ENCODE measurements around the gene PRDM2. TPM values are rescaled to one million over a fixed set of nuclear protein-coding genes. Genes with fewer than 3 reads are reported as not detected.

PRDM2 gene
- total and polyA plus RNA-seq, 9 donors = 30.0 to 81.9 (median 61.8) TPM

DNA sequence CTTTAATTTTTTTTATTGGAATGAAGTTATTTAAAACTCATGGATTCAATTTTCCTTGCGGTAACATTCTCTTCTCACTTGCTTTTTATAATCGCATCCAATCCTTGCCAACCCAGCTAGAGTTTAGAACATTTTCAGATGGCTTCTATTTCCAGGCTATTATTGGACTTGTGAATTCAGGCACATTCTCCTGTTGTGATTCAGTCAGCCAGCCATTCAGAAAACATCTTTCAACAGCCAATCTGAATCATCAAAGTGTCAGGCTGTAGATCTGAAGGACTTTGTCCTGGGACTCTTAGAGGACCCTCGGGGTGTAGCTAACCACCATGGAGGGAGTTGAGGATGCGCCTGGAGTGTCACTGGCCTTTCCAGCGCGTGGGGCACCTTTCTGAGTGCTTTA, 92.4 kb downstream of the PRDM2 start:
- Histone ChIP-seq H3K27me3 (no peaks in the 10 kb centered on the region), H3K27ac (no peak overlapping the region), H3K9me3 (no peaks in the 10 kb centered on the region), H3K4me3 (no peak overlapping the region), H3K36me3 (no peaks in the 10 kb centered on the region), H3K4me1 (ENCODE audit: insufficient read depth) (no peaks in the 10 kb centered on the region)
- 84 to 93% (median 91%) methylated on average over 6 of the region's 6 CpGs for WGBS, 3 donors
- no peak for DNase-seq
- intact Hi-C loops (cut with DNase I) = no loop called here
- TF ChIP-seq POLR2A (IDR thresholded peaks at IDR 0.05) = no peak
- no peak for TF ChIP-seq EP300 (IDR thresholded peaks at IDR 0.05)
- TF ChIP-seq, protein P1, sequence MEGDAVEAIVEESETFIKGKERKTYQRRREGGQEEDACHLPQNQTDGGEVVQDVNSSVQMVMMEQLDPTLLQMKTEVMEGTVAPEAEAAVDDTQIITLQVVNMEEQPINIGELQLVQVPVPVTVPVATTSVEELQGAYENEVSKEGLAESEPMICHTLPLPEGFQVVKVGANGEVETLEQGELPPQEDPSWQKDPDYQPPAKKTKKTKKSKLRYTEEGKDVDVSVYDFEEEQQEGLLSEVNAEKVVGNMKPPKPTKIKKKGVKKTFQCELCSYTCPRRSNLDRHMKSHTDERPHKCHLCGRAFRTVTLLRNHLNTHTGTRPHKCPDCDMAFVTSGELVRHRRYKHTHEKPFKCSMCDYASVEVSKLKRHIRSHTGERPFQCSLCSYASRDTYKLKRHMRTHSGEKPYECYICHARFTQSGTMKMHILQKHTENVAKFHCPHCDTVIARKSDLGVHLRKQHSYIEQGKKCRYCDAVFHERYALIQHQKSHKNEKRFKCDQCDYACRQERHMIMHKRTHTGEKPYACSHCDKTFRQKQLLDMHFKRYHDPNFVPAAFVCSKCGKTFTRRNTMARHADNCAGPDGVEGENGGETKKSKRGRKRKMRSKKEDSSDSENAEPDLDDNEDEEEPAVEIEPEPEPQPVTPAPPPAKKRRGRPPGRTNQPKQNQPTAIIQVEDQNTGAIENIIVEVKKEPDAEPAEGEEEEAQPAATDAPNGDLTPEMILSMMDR (IDR thresholded peaks at IDR 0.05) = no peak

DNA sequence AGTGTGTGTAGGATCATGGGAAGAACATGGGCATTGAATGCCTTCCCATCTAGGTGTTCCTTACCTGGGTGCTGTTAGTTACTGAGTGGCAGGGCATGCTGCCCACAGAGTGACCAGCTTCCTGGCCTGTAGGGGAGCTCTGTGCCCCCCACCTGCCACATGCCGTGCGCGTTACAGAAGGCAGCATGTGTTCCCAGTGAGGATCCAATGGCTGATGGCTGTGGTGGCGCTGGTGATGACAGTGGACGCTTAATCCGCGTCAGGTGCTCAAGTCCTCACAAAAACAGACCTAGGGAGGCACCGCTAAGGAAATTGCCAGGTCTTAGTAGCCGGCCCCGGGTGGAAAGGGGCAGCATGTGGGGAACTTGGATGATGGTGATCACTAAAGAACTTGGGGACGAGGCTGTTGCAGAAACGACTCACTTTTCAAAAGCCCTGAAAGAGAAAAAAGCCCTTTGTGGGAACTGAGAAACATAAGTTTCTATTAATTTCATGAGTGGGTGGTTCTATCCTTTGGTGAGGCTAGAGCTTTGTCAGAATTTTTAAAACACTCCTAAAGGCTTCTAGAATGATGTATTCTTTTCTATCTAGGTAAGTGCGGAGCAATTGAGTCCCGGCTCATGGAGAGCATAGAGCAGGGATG, 93.2 kb downstream of the PRDM2 start:
- DNase-seq = no peak
- Histone ChIP-seq H3K27me3 (no peaks in the 10 kb centered on the region), H3K4me1 (ENCODE audit: insufficient read depth) (no peaks in the 10 kb centered on the region), H3K36me3 (no peaks in the 10 kb centered on the region), H3K27ac (no peak overlapping the region), H3K4me3 (no peak overlapping the region), H3K9me3 (no peaks in the 10 kb centered on the region)
- WGBS, 3 donors = 91 to 94% (median 93%) methylated on average over 14 of the region's 14 CpGs
- intact Hi-C loops (cut with DNase I) = no loop called here
- TF ChIP-seq, protein P1 (IDR thresholded peaks at IDR 0.05) = no peak
- TF ChIP-seq POLR2A (IDR thresholded peaks at IDR 0.05) (no peak), EP300 (IDR thresholded peaks at IDR 0.05) (no peak)

DNA sequence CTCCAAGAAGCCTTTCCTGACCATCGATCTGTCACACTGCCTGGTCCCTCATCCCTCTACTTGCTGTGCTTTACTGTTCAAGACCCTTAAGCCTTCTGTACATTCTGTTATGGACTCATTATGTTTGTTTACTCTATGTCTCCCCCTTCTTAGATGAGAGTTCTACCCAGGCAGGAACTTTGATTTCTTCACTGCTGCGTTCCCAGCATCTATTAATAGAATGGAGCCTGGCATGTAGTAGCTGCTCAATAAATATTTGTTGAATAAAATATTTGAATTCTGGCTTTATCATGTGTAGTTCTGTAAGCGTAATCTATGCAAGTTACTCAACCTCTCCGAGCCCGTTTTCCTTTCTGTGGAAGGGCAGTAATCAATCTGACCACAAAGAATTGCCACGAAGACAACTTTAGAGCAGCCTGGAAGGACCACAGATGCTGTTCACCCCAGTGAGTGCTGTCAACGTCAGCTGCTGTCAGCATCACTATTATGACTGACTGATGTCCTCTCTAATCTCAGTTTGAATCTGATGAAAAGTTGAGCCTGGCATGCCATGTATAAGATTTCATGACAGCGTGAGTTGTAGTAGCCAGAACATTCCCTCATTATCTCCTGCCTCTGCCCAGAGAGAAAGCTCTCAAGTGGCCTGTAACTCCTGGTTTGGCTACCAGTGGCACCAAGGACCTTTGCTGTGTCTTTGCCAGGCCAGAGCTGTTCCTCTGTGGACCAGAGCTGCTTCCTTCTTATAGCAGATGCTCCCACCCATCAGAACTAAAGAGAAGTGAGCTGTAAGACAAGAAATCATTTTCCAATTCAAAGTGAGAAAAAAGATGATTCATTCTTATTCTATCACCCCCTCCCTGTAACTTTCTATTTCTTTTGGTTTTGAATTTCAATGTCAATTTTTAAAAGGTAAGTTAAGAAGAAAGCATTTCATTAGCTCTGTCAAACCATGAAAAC, 94.5 kb downstream of the PRDM2 start:
- H3K4me3 ChIP-seq = no peak overlapping the region
- DNase-seq = no peak
- intact Hi-C loops (cut with DNase I) = no loop called here
- TF ChIP-seq, protein P1 (IDR thresholded peaks at IDR 0.05) = no peak
- TF ChIP-seq EP300 (IDR thresholded peaks at IDR 0.05) = no peak
- TF ChIP-seq POLR2A (IDR thresholded peaks at IDR 0.05) = no peak
- H3K9me3 ChIP-seq = no peaks in the 10 kb centered on the region
- H3K36me3 ChIP-seq = no peaks in the 10 kb centered on the region
- no peaks in the 10 kb centered on the region for H3K4me1 ChIP-seq (ENCODE audit: insufficient read depth)
- no peaks in the 10 kb centered on the region for H3K27me3 ChIP-seq
- 91 to 93% (median 93%) methylated on average over 8 of the region's 8 CpGs for WGBS, 3 donors
- no peak overlapping the region for H3K27ac ChIP-seq

DNA sequence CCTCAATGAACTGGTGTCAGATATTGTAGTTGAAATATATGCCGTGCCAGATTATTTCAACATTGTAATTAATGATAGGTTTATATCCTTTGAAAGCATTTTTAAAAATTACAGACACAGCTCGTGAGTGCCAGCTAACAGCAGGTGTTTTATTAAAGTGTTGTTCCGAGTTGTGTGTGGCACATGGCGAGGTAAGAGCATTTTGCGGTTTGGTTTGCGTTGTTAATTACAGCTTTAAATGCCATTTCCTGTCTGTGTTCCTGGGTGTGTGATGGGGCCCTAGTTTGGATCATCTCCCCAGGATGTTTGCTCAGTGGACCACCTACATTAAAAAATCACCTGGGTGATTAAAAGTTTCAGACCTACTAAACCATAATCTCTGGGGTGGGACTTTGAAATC, 97.4 kb downstream of the PRDM2 start:
- no peaks in the 10 kb centered on the region for H3K4me1 ChIP-seq (ENCODE audit: insufficient read depth)
- H3K4me3 ChIP-seq = no peak overlapping the region
- DNase-seq = no peak
- 76 to 96% (median 78%) methylated on average over 6 of the region's 6 CpGs for WGBS, 3 donors
- TF ChIP-seq, protein P1 (IDR thresholded peaks at IDR 0.05) = no peak
- TF ChIP-seq EP300 (IDR thresholded peaks at IDR 0.05) (no peak), POLR2A (IDR thresholded peaks at IDR 0.05) (no peak)
- H3K36me3 ChIP-seq = no peaks in the 10 kb centered on the region
- H3K27ac ChIP-seq = no peak overlapping the region
- intact Hi-C loops (cut with DNase I) = no loop called here
- no peaks in the 10 kb centered on the region for H3K27me3 ChIP-seq
- H3K9me3 ChIP-seq = no peaks in the 10 kb centered on the region

All from ovary (tissue), 9 donors.